Liver (tissue), 9 donors: Measurements from ENCODE around the gene PABPC3. TPM values are rescaled to one million over a fixed set of nuclear protein-coding genes. Genes with fewer than 3 reads are reported as not detected.

ENCODE experiments used
- DNase-seq: peaks from one replicate; pipeline ENCODE4 v3.0.0-alpha.2; 2017; ENCODE audit warnings: low spot score
- H3K27ac ChIP-seq, 2 donors: one replicate each; pipeline ENCODE4 v1.7.0; 2013; ENCODE audit warnings: inconsistent platforms in 2 of 2, low read length in 2 of 2, control low read depth in 1 of 2, low read depth in 1 of 2, mild to moderate bottlenecking in 1 of 2
- H3K27me3 ChIP-seq, 4 donors: one replicate each; pipeline versions ENCODE4 v1.6.1 to v1.7.0; 2013; ENCODE audit warnings: low read length in 3 of 4, inconsistent platforms in 1 of 4, mild to moderate bottlenecking in 1 of 4, moderate library complexity in 1 of 4; ENCODE audit not compliant: control insufficient read depth in 4 of 4, insufficient read depth in 4 of 4
- H3K36me3 ChIP-seq, 4 donors: one replicate each; pipeline versions ENCODE4 v1.6.1 to v1.7.0; 2013; ENCODE audit warnings: low read length in 3 of 4, mild to moderate bottlenecking in 3 of 4, low read depth in 1 of 4, moderate library complexity in 1 of 4; ENCODE audit not compliant: control insufficient read depth in 4 of 4, insufficient read depth in 3 of 4
- H3K4me1 ChIP-seq, 4 donors: one replicate each; pipeline versions ENCODE4 v1.6.1 to v1.7.0; 2013; ENCODE audit warnings: low read length in 3 of 4, mild to moderate bottlenecking in 3 of 4, moderate library complexity in 1 of 4; ENCODE audit not compliant: control insufficient read depth in 4 of 4, insufficient read depth in 4 of 4
- H3K4me3 ChIP-seq, 3 donors: one replicate each; pipeline versions ENCODE4 v1.6.1 to v1.7.0; 2013; ENCODE audit warnings: low read length in 3 of 3, control low read depth in 1 of 3, low read depth in 1 of 3, mild to moderate bottlenecking in 1 of 3
- H3K9ac ChIP-seq, 2 donors: one replicate each; pipeline ENCODE4 v1.7.0; 2013; ENCODE audit warnings: low read length in 2 of 2, mild to moderate bottlenecking in 2 of 2, moderate library complexity in 2 of 2, control low read depth in 1 of 2, low read depth in 1 of 2
- H3K9me3 ChIP-seq, 4 donors: one replicate each; pipeline versions ENCODE4 v1.6.1 to v1.7.0; 2013; ENCODE audit warnings: low read length in 3 of 4; ENCODE audit not compliant: control insufficient read depth in 4 of 4
- EGR1 ChIP-seq, 2 donors: IDR thresholded peaks; 2 replicates each; pipeline ENCODE4 v1.6.1; 2016 to 2018; ENCODE audit warnings: antibody characterized with exemption in 2 of 2, low read depth in 2 of 2
- FOXA1 ChIP-seq: IDR thresholded peaks from 2 replicates; pipeline ENCODE4 v1.6.1; 2016; ENCODE audit warnings: antibody characterized with exemption
- FOXA2 ChIP-seq: IDR thresholded peaks from 2 replicates; pipeline ENCODE4 v1.6.1; 2016; ENCODE audit warnings: antibody characterized with exemption
- GABPA ChIP-seq, 2 donors: IDR thresholded peaks in 1 of 2; conservative IDR thresholded peaks in 1 of 2; 2 replicates each; pipeline ENCODE4 v1.6.1; 2016; ENCODE audit warnings: antibody characterized with exemption in 2 of 2, mild to moderate bottlenecking in 1 of 2, moderate library complexity in 1 of 2
- HNF4A ChIP-seq, 2 donors: conservative IDR thresholded peaks; 2 replicates each; pipeline ENCODE4 v1.6.1; 2016; ENCODE audit warnings: antibody characterized with exemption in 2 of 2, mild to moderate bottlenecking in 2 of 2
- HNF4G ChIP-seq: IDR thresholded peaks from 2 replicates; pipeline ENCODE4 v1.6.1; 2016; ENCODE audit warnings: antibody characterized with exemption
- JUND ChIP-seq, 2 donors: IDR thresholded peaks; 2 replicates each; pipeline ENCODE4 v1.6.1; 2016; ENCODE audit warnings: antibody characterized with exemption in 2 of 2
- NR2F2 ChIP-seq: IDR thresholded peaks from 2 replicates; pipeline ENCODE4 v1.6.1; 2016; ENCODE audit warnings: antibody characterized with exemption
- RAD21 ChIP-seq, 2 donors: IDR thresholded peaks; 2 replicates each; pipeline ENCODE4 v1.6.1; 2016; ENCODE audit warnings: antibody characterized with exemption in 2 of 2, mild to moderate bottlenecking in 2 of 2
- RXRA ChIP-seq, 2 donors: IDR thresholded peaks; 2 replicates each; pipeline ENCODE4 v1.6.1; 2017 to 2018; ENCODE audit warnings: antibody characterized with exemption in 2 of 2, mild to moderate bottlenecking in 1 of 2
- SP1 ChIP-seq: IDR thresholded peaks from 2 replicates; pipeline ENCODE4 v1.6.1; 2018; ENCODE audit warnings: antibody characterized with exemption, mild to moderate bottlenecking
- TAF1 ChIP-seq: conservative IDR thresholded peaks from 2 replicates; pipeline ENCODE4 v1.6.1; 2016; ENCODE audit warnings: antibody characterized with exemption, mild to moderate bottlenecking
- YY1 ChIP-seq: IDR thresholded peaks from 2 replicates; pipeline ENCODE4 v1.6.1; 2016; ENCODE audit warnings: antibody characterized with exemption, mild to moderate bottlenecking
- WGBS: extraction: QIAGEN DNeasy Blood & Tissue Kit; methylation state at CpG from one replicate; pipeline ENCODE4 v1.1.7; 2013; 5-methylcytosine and 5-hydroxymethylcytosine counted together
- polyA plus RNA-seq, 2 donors: library from polyadenylated mRNA; stranded (reverse) in 1 of 2; unstranded in 1 of 2; fragments of 200-250 nt in 1 of 2; fragments of >200 nt in 1 of 2; fragmentation: Nextera tagmentation in 1 of 2; extraction: Ambion mirVana in 1 of 2; gene quantifications; one replicate each; pipeline versions ENCODE4 v1.2.1 to v1.2.3, GENCODE V29; 2013 to 2015
- total RNA-seq, 2 donors: library from RNA; depleted of rRNA; stranded (reverse); fragments of >200 nt; gene quantifications; one replicate each; pipeline ENCODE4 v1.2.3, GENCODE V29; 2014
- TF ChIP-seq, protein P1 (sequence below): fragments of 150-350 bp; IDR thresholded peaks from 2 replicates; pipeline ENCODE4 v1.5.1; 2017; ENCODE audit warnings: improper control_type of control experiment, low read depth, low read length; ENCODE audit not compliant: missing input control
- TF ChIP-seq, protein P2 (sequence below): IDR thresholded peaks from 2 replicates; pipeline ENCODE4 v1.6.1; 2016; ENCODE audit warnings: antibody characterized with exemption, mild to moderate bottlenecking
- TF ChIP-seq, protein P3 (sequence below): IDR thresholded peaks from 2 replicates; pipeline ENCODE4 v1.6.1; 2016; ENCODE audit warnings: antibody characterized with exemption
- TF ChIP-seq, protein P4 (sequence below): IDR thresholded peaks from 2 replicates; pipeline ENCODE4 v1.6.1; 2016; ENCODE audit warnings: antibody characterized with exemption
- TF ChIP-seq, protein P5 (sequence below): IDR thresholded peaks from 2 replicates; pipeline ENCODE4 v1.6.1; 2016; ENCODE audit warnings: antibody characterized with exemption
- donor health status: healthy.
- donor health status: healthy.
- donor health status: healthy.
- donor health status: healthy.
- donor health status: healthy.

PABPC3 gene
- total and polyA plus RNA-seq, 4 donors: under 0.01 to 0.19 (median 0.08) TPM; not detected in 1

DNA sequence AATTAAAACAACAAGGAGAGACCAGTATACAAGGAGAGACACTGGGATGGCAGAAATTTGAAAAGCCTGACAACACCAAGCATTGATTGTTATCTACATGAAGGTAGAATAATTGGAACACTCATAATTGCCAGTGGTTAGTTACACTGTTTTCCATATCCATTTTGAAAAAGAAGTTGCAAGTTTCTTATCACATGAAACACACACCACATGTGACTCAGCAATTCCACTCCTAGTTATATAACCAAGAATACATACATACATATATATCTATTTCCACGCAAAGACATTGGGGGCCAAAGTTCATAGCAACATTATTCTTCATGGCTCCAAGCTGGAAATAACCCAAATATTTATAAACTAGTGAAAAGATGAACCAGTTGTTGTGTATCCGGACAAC is 15.2 kb upstream of the PABPC3 start (continued):
- TF ChIP-seq, protein P1, sequence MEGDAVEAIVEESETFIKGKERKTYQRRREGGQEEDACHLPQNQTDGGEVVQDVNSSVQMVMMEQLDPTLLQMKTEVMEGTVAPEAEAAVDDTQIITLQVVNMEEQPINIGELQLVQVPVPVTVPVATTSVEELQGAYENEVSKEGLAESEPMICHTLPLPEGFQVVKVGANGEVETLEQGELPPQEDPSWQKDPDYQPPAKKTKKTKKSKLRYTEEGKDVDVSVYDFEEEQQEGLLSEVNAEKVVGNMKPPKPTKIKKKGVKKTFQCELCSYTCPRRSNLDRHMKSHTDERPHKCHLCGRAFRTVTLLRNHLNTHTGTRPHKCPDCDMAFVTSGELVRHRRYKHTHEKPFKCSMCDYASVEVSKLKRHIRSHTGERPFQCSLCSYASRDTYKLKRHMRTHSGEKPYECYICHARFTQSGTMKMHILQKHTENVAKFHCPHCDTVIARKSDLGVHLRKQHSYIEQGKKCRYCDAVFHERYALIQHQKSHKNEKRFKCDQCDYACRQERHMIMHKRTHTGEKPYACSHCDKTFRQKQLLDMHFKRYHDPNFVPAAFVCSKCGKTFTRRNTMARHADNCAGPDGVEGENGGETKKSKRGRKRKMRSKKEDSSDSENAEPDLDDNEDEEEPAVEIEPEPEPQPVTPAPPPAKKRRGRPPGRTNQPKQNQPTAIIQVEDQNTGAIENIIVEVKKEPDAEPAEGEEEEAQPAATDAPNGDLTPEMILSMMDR: no peak

DNA sequence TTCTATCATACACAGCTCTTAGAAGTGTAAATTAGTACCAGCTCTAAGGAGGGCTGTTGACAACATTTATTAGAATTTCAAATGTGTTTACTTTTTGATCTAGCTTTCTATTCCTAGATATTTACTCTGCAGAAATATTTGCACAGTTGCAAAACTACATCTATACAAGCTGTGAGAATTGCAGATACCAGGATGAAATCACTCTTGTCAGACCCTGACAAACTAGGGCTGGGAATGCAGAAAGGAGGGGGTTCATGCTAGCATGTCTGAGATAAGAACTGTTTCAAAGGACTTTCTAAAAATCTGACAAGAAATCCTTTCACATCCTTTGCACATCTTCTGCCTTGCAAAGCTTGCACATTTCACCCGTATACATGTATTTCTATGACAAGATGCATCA is 11.8 kb upstream of the PABPC3 start:
- H3K4me3 ChIP-seq: no peak overlapping the region
- TF ChIP-seq RAD21 (IDR thresholded peaks at IDR 0.05) (no peak), GABPA (IDR thresholded peaks at IDR 0.05 in 1 of 2, conservative IDR thresholded peaks at IDR 0.05 in 1 of 2) (no peak), FOXA2 (no peak), HNF4G (no peak), TAF1 (no peak), HNF4A (conservative IDR thresholded peaks at IDR 0.05) (no peak), RXRA (IDR thresholded peaks at IDR 0.05) (no peak), YY1 (no peak), EGR1 (IDR thresholded peaks at IDR 0.05; ENCODE audit: low read depth in 2 of 2) (no peak), SP1 (no peak), JUND (IDR thresholded peaks at IDR 0.05) (no peak), NR2F2 (no peak), FOXA1 (no peak)
- TF ChIP-seq, protein P2, sequence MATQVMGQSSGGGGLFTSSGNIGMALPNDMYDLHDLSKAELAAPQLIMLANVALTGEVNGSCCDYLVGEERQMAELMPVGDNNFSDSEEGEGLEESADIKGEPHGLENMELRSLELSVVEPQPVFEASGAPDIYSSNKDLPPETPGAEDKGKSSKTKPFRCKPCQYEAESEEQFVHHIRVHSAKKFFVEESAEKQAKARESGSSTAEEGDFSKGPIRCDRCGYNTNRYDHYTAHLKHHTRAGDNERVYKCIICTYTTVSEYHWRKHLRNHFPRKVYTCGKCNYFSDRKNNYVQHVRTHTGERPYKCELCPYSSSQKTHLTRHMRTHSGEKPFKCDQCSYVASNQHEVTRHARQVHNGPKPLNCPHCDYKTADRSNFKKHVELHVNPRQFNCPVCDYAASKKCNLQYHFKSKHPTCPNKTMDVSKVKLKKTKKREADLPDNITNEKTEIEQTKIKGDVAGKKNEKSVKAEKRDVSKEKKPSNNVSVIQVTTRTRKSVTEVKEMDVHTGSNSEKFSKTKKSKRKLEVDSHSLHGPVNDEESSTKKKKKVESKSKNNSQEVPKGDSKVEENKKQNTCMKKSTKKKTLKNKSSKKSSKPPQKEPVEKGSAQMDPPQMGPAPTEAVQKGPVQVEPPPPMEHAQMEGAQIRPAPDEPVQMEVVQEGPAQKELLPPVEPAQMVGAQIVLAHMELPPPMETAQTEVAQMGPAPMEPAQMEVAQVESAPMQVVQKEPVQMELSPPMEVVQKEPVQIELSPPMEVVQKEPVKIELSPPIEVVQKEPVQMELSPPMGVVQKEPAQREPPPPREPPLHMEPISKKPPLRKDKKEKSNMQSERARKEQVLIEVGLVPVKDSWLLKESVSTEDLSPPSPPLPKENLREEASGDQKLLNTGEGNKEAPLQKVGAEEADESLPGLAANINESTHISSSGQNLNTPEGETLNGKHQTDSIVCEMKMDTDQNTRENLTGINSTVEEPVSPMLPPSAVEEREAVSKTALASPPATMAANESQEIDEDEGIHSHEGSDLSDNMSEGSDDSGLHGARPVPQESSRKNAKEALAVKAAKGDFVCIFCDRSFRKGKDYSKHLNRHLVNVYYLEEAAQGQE: no peak
- TF ChIP-seq, protein P3, sequence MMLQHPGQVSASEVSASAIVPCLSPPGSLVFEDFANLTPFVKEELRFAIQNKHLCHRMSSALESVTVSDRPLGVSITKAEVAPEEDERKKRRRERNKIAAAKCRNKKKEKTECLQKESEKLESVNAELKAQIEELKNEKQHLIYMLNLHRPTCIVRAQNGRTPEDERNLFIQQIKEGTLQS: no peak
- TF ChIP-seq, protein P4, sequence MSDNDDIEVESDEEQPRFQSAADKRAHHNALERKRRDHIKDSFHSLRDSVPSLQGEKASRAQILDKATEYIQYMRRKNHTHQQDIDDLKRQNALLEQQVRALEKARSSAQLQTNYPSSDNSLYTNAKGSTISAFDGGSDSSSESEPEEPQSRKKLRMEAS: no peak
- TF ChIP-seq, protein P5, sequence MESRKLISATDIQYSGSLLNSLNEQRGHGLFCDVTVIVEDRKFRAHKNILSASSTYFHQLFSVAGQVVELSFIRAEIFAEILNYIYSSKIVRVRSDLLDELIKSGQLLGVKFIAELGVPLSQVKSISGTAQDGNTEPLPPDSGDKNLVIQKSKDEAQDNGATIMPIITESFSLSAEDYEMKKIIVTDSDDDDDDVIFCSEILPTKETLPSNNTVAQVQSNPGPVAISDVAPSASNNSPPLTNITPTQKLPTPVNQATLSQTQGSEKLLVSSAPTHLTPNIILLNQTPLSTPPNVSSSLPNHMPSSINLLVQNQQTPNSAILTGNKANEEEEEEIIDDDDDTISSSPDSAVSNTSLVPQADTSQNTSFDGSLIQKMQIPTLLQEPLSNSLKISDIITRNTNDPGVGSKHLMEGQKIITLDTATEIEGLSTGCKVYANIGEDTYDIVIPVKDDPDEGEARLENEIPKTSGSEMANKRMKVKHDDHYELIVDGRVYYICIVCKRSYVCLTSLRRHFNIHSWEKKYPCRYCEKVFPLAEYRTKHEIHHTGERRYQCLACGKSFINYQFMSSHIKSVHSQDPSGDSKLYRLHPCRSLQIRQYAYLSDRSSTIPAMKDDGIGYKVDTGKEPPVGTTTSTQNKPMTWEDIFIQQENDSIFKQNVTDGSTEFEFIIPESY: no peak
- TF ChIP-seq, protein P1: no peak
- no peaks in the 10 kb centered on the region for H3K36me3 ChIP-seq
- H3K27ac ChIP-seq: no peak overlapping the region
- H3K9me3 ChIP-seq: no peaks in the 10 kb centered on the region
- no peaks in the 10 kb centered on the region for H3K4me1 ChIP-seq
- DNase-seq: no peak
- no peak overlapping the region for H3K9ac ChIP-seq
- H3K27me3 ChIP-seq: peaks cover 0 to 8% (median 0%) of the 10 kb centered on the region in 4 donors
- WGBS: 65% methylated on average over 1 of the region's 1 CpG
